IMR-90 (cell line): ENCODE data around the gene SURF2. TPM values are rescaled to one million over a fixed set of nuclear protein-coding genes. Genes with fewer than 3 reads are reported as not detected.

Experiments
- ATAC-seq: fragments of 200-7000 bp; cut with Tn5 transposase; 2 replicates; pipeline ENCODE4 v1.9.1; 2020; ENCODE audit warnings: low read depth, mild to moderate bottlenecking, moderate library complexity
- BruUV-seq: library from RNA; stranded (reverse); fragments of 400-500 nt; replicated peaks from 2 replicates; lab custom pipeline; 2021; lab: Mats Ljungman, UMichigan
- CTCF ChIA-PET: fragments of 300-600 bp; formaldehyde crosslinking; extraction: SDS; loops from one replicate; lab custom pipeline; 2021; ENCODE audit warnings: antibody characterized with exemption; lab: Yijun Ruan, JAX
- POLR2A ChIA-PET: fragments of 300-600 bp; sonication (Branson Sonifier 250); formaldehyde crosslinking; loops from one replicate; lab custom pipeline; 2022; ENCODE audit warnings: antibody characterized with exemption; ENCODE audit not compliant: unreplicated experiment; lab: Charles Lee
- DNase-seq: peaks from one replicate; pipeline ENCODE4 v3.0.0; 2013
- H2AFZ ChIP-seq: replicated peaks from 2 replicates; pipeline ENCODE3; 2013; ENCODE audit warnings: low read length, mild to moderate bottlenecking; ENCODE audit not compliant: poor library complexity
- H2AK5ac ChIP-seq: 2 replicates; pipeline ENCODE4 v1.6.1; 2013; ENCODE audit warnings: low read depth, low read length, inconsistent platforms
- H2AK9ac ChIP-seq: replicated peaks from 2 replicates; pipeline ENCODE3; 2013; ENCODE audit warnings: mild to moderate bottlenecking, low read depth, low read length, moderate library complexity; ENCODE audit not compliant: poor library complexity
- H2BK120ac ChIP-seq: 2 replicates; pipeline ENCODE4 v1.6.1; 2013; ENCODE audit warnings: low read depth, low read length, inconsistent platforms
- H2BK15ac ChIP-seq: 3 replicates; pipeline ENCODE4 v1.6.1; 2013; ENCODE audit warnings: low read depth, low read length, inconsistent platforms
- H2BK20ac ChIP-seq: 2 replicates; pipeline ENCODE4 v1.6.1; 2013; ENCODE audit warnings: low read depth, mild to moderate bottlenecking, inconsistent platforms, low read length, moderate library complexity
- H2BK5ac ChIP-seq: 2 replicates; pipeline ENCODE4 v1.6.1; 2013; ENCODE audit warnings: mild to moderate bottlenecking, low read depth, low read length, inconsistent platforms; ENCODE audit not compliant: poor library complexity, severe bottlenecking
- H3K14ac ChIP-seq: replicated peaks from 2 replicates; pipeline ENCODE4 v1.6.1; 2013; ENCODE audit warnings: low read depth, low read length, inconsistent platforms
- H3K18ac ChIP-seq: 2 replicates; pipeline ENCODE4 v1.6.1; 2013; ENCODE audit warnings: low read depth, low read length, control low read depth
- H3K23ac ChIP-seq: 2 replicates; pipeline ENCODE4 v1.6.1; 2013; ENCODE audit warnings: low read depth, low read length, inconsistent platforms
- H3K27ac ChIP-seq: 2 replicates; pipeline ENCODE4 v1.5.1; 2013; ENCODE audit warnings: mild to moderate bottlenecking, control low read depth, low read length; ENCODE audit not compliant: insufficient read depth
- H3K27me3 ChIP-seq: 2 replicates; pipeline ENCODE4 v1.6.1; 2013; ENCODE audit warnings: low read length; ENCODE audit not compliant: control insufficient read depth, insufficient read depth
- H3K36me3 ChIP-seq: 2 replicates; pipeline ENCODE4 v1.6.1; 2013; ENCODE audit warnings: low read length, mixed read lengths; ENCODE audit not compliant: control insufficient read depth, insufficient read depth
- H3K4ac ChIP-seq: 2 replicates; pipeline ENCODE4 v1.6.1; 2013; ENCODE audit warnings: low read depth, low read length, inconsistent platforms
- H3K4me1 ChIP-seq: 2 replicates; pipeline ENCODE4 v1.6.1; 2013; ENCODE audit warnings: low read length, mixed read lengths; ENCODE audit not compliant: control insufficient read depth, insufficient read depth
- H3K4me2 ChIP-seq: 2 replicates; pipeline ENCODE4 v1.6.1; 2013; ENCODE audit warnings: low read depth, mild to moderate bottlenecking, control low read depth, low read length, moderate library complexity
- H3K4me3 ChIP-seq: 2 replicates; pipeline ENCODE4 v1.5.1; 2013; ENCODE audit warnings: low read depth, mild to moderate bottlenecking, control low read depth, low read length, moderate library complexity; ENCODE audit not compliant: insufficient read depth
- H3K56ac ChIP-seq: 2 replicates; pipeline ENCODE4 v1.6.1; 2013; ENCODE audit warnings: low read length, inconsistent platforms; ENCODE audit not compliant: insufficient read depth; ENCODE audit errors: extremely low read depth
- H3K79me1 ChIP-seq, 2 experiments: 2 replicates each; pipeline ENCODE4 v1.6.1; 2013; ENCODE audit warnings: low read length in 2 of 2, inconsistent platforms in 1 of 2, low read depth in 1 of 2
- H3K9ac ChIP-seq: 2 replicates; pipeline ENCODE4 v1.6.1; 2013; ENCODE audit warnings: low read depth, low read length, control low read depth
- H3K9me1 ChIP-seq: 2 replicates; pipeline ENCODE4 v1.6.1; 2013; ENCODE audit warnings: low read length, inconsistent platforms; ENCODE audit not compliant: insufficient read depth
- H3K9me3 ChIP-seq: 2 replicates; pipeline ENCODE4 v1.6.1; 2013; ENCODE audit warnings: low read length; ENCODE audit not compliant: control insufficient read depth, insufficient read depth
- H4K20me1 ChIP-seq: 2 replicates; pipeline ENCODE4 v1.6.1; 2013; ENCODE audit warnings: low read length, inconsistent platforms; ENCODE audit not compliant: insufficient read depth
- H4K5ac ChIP-seq: 2 replicates; pipeline ENCODE4 v1.6.1; 2013; ENCODE audit warnings: mild to moderate bottlenecking, low read depth, low read length, control low read depth
- H4K8ac ChIP-seq, 2 experiments: 2 replicates each; pipeline ENCODE4 v1.6.1; 2013; ENCODE audit warnings: low read depth in 2 of 2, low read length in 2 of 2, control low read depth in 1 of 2, inconsistent platforms in 1 of 2
- H4K91ac ChIP-seq: 2 replicates; pipeline ENCODE4 v1.6.1; 2013; ENCODE audit warnings: low read depth, low read length, inconsistent platforms; ENCODE audit not compliant: insufficient read depth
- BHLHE40 ChIP-seq: fragments of 150-350 bp; IDR thresholded peaks from 2 replicates; pipeline ENCODE4 v1.6.1; 2016; ENCODE audit warnings: mild to moderate bottlenecking, low read depth, low read length
- CEBPB ChIP-seq: IDR thresholded peaks from 2 replicates; pipeline ENCODE4 v1.6.1; 2012; ENCODE audit warnings: low read depth, low read length, improper control_type of control experiment
- CHD1 ChIP-seq: IDR thresholded peaks from 2 replicates; pipeline ENCODE4 v1.6.1; 2012; ENCODE audit warnings: low read depth, low read length, improper control_type of control experiment
- FOS ChIP-seq: fragments of 150-350 bp; IDR thresholded peaks from 2 replicates; pipeline ENCODE4 v1.6.1; 2016; ENCODE audit warnings: low read depth, low read length
- MAFK ChIP-seq: IDR thresholded peaks from 2 replicates; pipeline ENCODE4 v1.6.1; 2012; ENCODE audit warnings: low read depth, low read length, improper control_type of control experiment
- MAZ ChIP-seq: IDR thresholded peaks from 2 replicates; pipeline ENCODE4 v1.6.1; 2012; ENCODE audit warnings: low read depth, mild to moderate bottlenecking, low read length, improper control_type of control experiment, moderate library complexity, borderline replicate concordance
- MXI1 ChIP-seq: IDR thresholded peaks from 2 replicates; pipeline ENCODE4 v1.6.1; 2012; ENCODE audit warnings: low read depth, mild to moderate bottlenecking, low read length, moderate library complexity, borderline replicate concordance
- NFE2L2 ChIP-seq: fragments of 150-350 bp; IDR thresholded peaks from 2 replicates; pipeline ENCODE4 v1.6.1; 2016; ENCODE audit warnings: low read depth, mild to moderate bottlenecking, low read length
- POLR2A ChIP-seq: IDR thresholded peaks from 2 replicates; pipeline ENCODE4 v1.6.1; 2012; ENCODE audit warnings: mild to moderate bottlenecking, low read depth, low read length
- RAD21 ChIP-seq: IDR thresholded peaks from 2 replicates; pipeline ENCODE4 v1.6.1; 2012; ENCODE audit warnings: low read length, improper control_type of control experiment
- RCOR1 ChIP-seq: IDR thresholded peaks from 2 replicates; pipeline ENCODE4 v1.6.1; 2012; ENCODE audit warnings: mild to moderate bottlenecking, low read length, improper control_type of control experiment; ENCODE audit not compliant: insufficient replicate concordance
- RFX5 ChIP-seq: IDR thresholded peaks from 2 replicates; pipeline ENCODE4 v1.8.0; 2012; ENCODE audit warnings: low read depth, mild to moderate bottlenecking, low read length, moderate library complexity
- SMC3 ChIP-seq: fragments of 150-350 bp; IDR thresholded peaks from 2 replicates; pipeline ENCODE4 v1.6.1; 2016; ENCODE audit warnings: low read depth, mild to moderate bottlenecking, antibody characterized with exemption, low read length, moderate library complexity
- USF2 ChIP-seq: fragments of 150-350 bp; IDR thresholded peaks from 2 replicates; pipeline ENCODE4 v1.6.1; 2017; ENCODE audit warnings: mild to moderate bottlenecking, antibody characterized with exemption, low read length, low read depth
- WGBS, 2 experiments: methylation state at CpG; one replicate each; pipeline versions ENCODE4 v1.1.5 to v1.1.7; 2013; ENCODE audit warnings: missing lambda C conversion rate in 2 of 2; ENCODE audit not compliant: insufficient read length in 1 of 2; ENCODE audit errors: extremely low coverage in 2 of 2; 5-methylcytosine and 5-hydroxymethylcytosine counted together
- dilution Hi-C: fragments of 300-500 bp; cut with HindIII; formaldehyde crosslinking; loops from one replicate; pipeline ENCODE4 v1.14.3; 2018; ENCODE audit warnings: low sequenced_read_pairs; ENCODE audit not compliant: unreplicated experiment
- in situ Hi-C: fragments of 300-500 bp; cut with MboI; formaldehyde crosslinking; loops from 3 replicates; pipeline ENCODE4 v1.14.3; 2019; ENCODE audit warnings: low sequenced_read_pairs, inconsistent platforms, mixed read lengths
- intact Hi-C: fragments of 100-400 bp; cut with micrococcal nuclease; formaldehyde crosslinking; loops from 2 replicates; pipeline ENCODE4 v1.10.0; 2022
- polyA plus RNA-seq, 3 experiments: library from polyadenylated mRNA; depleted of rRNA; stranded (reverse); fragments of >200 nt; gene quantifications; 2 replicates each; pipeline ENCODE4 v1.2.3, GENCODE V29; 2012; ENCODE audit warnings: low replicate concordance in 1 of 3
- total RNA-seq: library from RNA; depleted of rRNA; stranded (reverse); fragments of >200 nt; gene quantifications from 2 replicates; pipeline ENCODE4 v1.2.3, GENCODE V29; 2012
- TF ChIP-seq, protein P1 (sequence below): fragments of 150-350 bp; IDR thresholded peaks from 2 replicates; pipeline ENCODE4 v1.6.1; 2016; ENCODE audit warnings: low read depth, mild to moderate bottlenecking, low read length, moderate library complexity, borderline replicate concordance
- TF ChIP-seq, protein P2 (sequence below): conservative IDR thresholded peaks from 2 replicates; pipeline ENCODE4 v1.5.1; 2012; ENCODE audit warnings: mild to moderate bottlenecking, low read depth, low read length, improper control_type of control experiment

The SURF2 gene
- total and polyA plus RNA-seq, 2 of the 4 experiments (the other 2 are of a cell fraction), result 9.9 to 16.3 TPM

DNA sequence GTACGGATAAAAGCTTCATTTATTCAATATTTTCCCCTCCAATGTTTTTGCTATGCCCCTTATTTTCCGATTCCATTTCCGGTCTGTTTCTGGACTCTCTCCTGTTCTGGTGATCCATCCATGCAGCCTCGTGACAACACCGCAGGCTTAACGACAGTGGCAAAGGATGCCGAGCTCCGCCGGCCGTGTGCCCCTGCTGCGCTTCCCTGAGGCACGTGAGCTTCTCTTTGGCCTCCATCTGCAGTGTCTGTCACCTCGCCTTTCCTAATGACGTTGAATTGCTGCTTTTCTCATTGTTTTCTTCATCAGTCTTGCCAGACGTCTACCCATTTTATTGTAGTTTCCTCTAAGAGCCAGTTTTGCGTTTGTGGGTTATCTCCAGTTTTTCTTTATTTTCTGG is 49.0 kb upstream of the SURF2 start:
- no peak overlapping the region for H3K23ac ChIP-seq
- H3K79me1 ChIP-seq, result no peaks in the 10 kb centered on the region
- no peak overlapping the region for H4K91ac ChIP-seq
- no peaks in the 10 kb centered on the region for H3K36me3 ChIP-seq
- DNase-seq, result no peak
- WGBS, 2 experiments, result 69% methylated on average over 13 of the region's 16 CpGs; no CpG with 5 or more reads in 1 of the 2 experiments
- in situ Hi-C loops (no loop called here), dilution Hi-C loops (no loop called here), intact Hi-C loops (no loop called here)
- H3K9ac ChIP-seq, result no peak overlapping the region
- no peak overlapping the region for H2BK15ac ChIP-seq
- H3K27me3 ChIP-seq, result peaks cover 7% of the 10 kb centered on the region; the same call in 1 of the 2 replicates
- no peak overlapping the region for H2AK5ac ChIP-seq
- no peak overlapping the region for H4K5ac ChIP-seq
- H2BK20ac ChIP-seq, result no peak overlapping the region
- H3K9me3 ChIP-seq, result 0 out of 2 replicates have a peak, but pooled peaks cover 1% of the 10 kb centered on the region
- H3K27ac ChIP-seq, result no peak overlapping the region
- ChIA-PET CTCF (no interaction called here), POLR2A (no interaction called here)
- no peak overlapping the region for H3K56ac ChIP-seq
- no peak overlapping the region for H2BK120ac ChIP-seq
- no peak overlapping the region for H3K4me3 ChIP-seq
- no peak overlapping the region for H2BK5ac ChIP-seq
- H3K14ac ChIP-seq, result no peak overlapping the region
- TF ChIP-seq SMC3 (no peak), MAZ (no peak), POLR2A (no peak), BHLHE40 (no peak), MAFK (no peak), MXI1 (no peak), CHD1 (no peak), NFE2L2 (no peak), RFX5 (no peak), RAD21 (no peak), USF2 (no peak), FOS (no peak), CEBPB (no peak), RCOR1 (no peak)
- TF ChIP-seq, protein P1, sequence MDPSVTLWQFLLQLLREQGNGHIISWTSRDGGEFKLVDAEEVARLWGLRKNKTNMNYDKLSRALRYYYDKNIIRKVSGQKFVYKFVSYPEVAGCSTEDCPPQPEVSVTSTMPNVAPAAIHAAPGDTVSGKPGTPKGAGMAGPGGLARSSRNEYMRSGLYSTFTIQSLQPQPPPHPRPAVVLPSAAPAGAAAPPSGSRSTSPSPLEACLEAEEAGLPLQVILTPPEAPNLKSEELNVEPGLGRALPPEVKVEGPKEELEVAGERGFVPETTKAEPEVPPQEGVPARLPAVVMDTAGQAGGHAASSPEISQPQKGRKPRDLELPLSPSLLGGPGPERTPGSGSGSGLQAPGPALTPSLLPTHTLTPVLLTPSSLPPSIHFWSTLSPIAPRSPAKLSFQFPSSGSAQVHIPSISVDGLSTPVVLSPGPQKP, result no peak
- TF ChIP-seq, protein P2, sequence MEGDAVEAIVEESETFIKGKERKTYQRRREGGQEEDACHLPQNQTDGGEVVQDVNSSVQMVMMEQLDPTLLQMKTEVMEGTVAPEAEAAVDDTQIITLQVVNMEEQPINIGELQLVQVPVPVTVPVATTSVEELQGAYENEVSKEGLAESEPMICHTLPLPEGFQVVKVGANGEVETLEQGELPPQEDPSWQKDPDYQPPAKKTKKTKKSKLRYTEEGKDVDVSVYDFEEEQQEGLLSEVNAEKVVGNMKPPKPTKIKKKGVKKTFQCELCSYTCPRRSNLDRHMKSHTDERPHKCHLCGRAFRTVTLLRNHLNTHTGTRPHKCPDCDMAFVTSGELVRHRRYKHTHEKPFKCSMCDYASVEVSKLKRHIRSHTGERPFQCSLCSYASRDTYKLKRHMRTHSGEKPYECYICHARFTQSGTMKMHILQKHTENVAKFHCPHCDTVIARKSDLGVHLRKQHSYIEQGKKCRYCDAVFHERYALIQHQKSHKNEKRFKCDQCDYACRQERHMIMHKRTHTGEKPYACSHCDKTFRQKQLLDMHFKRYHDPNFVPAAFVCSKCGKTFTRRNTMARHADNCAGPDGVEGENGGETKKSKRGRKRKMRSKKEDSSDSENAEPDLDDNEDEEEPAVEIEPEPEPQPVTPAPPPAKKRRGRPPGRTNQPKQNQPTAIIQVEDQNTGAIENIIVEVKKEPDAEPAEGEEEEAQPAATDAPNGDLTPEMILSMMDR, result no peak
- H3K4me2 ChIP-seq, result no peak overlapping the region
- no TSS peak for BruUV-seq
- no peak overlapping the region for H3K4ac ChIP-seq
- H2AK9ac ChIP-seq, result no peak overlapping the region
- no peaks in the 10 kb centered on the region for H3K4me1 ChIP-seq
- H4K20me1 ChIP-seq, result no peaks in the 10 kb centered on the region
- H3K18ac ChIP-seq, result no peak overlapping the region
- no peak overlapping the region for H2AFZ ChIP-seq
- no peaks in the 10 kb centered on the region for H3K9me1 ChIP-seq
- no peak overlapping the region for H4K8ac ChIP-seq
- no peak for ATAC-seq
